ENCODE measurements around the gene SMS.
A peak's percentile ranks its signal among the peaks of the same experiment; 100 is the strongest.

The SMS gene

GRCh38 chrX:21975812-21976211 is 35.3 kb downstream of the SMS start:
- DNase-seq (ENCODE audit: low read depth in 1 of 2, low spot score in 1 of 2): no peak

GRCh38 chrX:21978346-21978745 is 37.8 kb downstream of the SMS start:
- DNase-seq (ENCODE audit: low read depth in 1 of 2, low spot score in 1 of 2): no peak

- no peak for DNase-seq (ENCODE audit: low read depth in 1 of 2, low spot score in 1 of 2)
These were observed 41.8 kb downstream of the SMS start for GRCh38 chrX:21982311-21982710.

GRCh38 chrX:21985332-21985777 is 44.8 kb downstream of the SMS start:
- DNase-seq (ENCODE audit: low read depth in 1 of 2, low spot score in 1 of 2): peak; percentile 6 to 38

- no peak for DNase-seq (ENCODE audit: low read depth in 1 of 2, low spot score in 1 of 2)
These were observed 46.1 kb downstream of the SMS start for GRCh38 chrX:21986596-21986995.

GRCh38 chrX:21989384-21989783 is 48.9 kb downstream of the SMS start:
- no peak for DNase-seq (ENCODE audit: low read depth in 1 of 2, low spot score in 1 of 2)

GRCh38 chrX:21990832-21991231 is 50.3 kb downstream of the SMS start:
- no peak for DNase-seq (ENCODE audit: low read depth in 1 of 2, low spot score in 1 of 2)

GRCh38 chrX:21991504-21991903 is 51.0 kb downstream of the SMS start:
- DNase-seq (ENCODE audit: low read depth in 1 of 2, low spot score in 1 of 2): no peak

GRCh38 chrX:21993265-21993664 is 52.8 kb downstream of the SMS start:
- no peak for DNase-seq (ENCODE audit: low read depth in 1 of 2, low spot score in 1 of 2)

- DNase-seq (ENCODE audit: low read depth in 1 of 2, low spot score in 1 of 2): no peak
These were observed 56.5 kb downstream of the SMS start for GRCh38 chrX:21996872-21997455.

GRCh38 chrX:21998037-21998436 is 57.5 kb downstream of the SMS start:
- DNase-seq (ENCODE audit: low read depth in 1 of 2, low spot score in 1 of 2): no peak

GRCh38 chrX:22004866-22005265 is 64.4 kb downstream of the SMS start:
- no peak for DNase-seq (ENCODE audit: low read depth in 1 of 2, low spot score in 1 of 2)

GRCh38 chrX:22012051-22012450 is 71.5 kb downstream of the SMS start:
- DNase-seq (ENCODE audit: low read depth in 1 of 2, low spot score in 1 of 2): no peak

GRCh38 chrX:22012931-22013330 is 72.4 kb downstream of the SMS start:
- no peak for DNase-seq (ENCODE audit: low read depth in 1 of 2, low spot score in 1 of 2)

GRCh38 chrX:22015139-22015750 is 74.7 kb downstream of the SMS start:
- no peak for DNase-seq (ENCODE audit: low read depth in 1 of 2, low spot score in 1 of 2)

- no peak for DNase-seq (ENCODE audit: low read depth in 1 of 2, low spot score in 1 of 2)
These were observed 81.3 kb downstream of the SMS start for GRCh38 chrX:22021751-22022324.

- DNase-seq (ENCODE audit: low read depth in 1 of 2, low spot score in 1 of 2): no peak
These were observed 84.1 kb downstream of the SMS start for GRCh38 chrX:22024577-22024976.

- DNase-seq (ENCODE audit: low read depth in 1 of 2, low spot score in 1 of 2): no peak
These were observed 85.2 kb downstream of the SMS start for GRCh38 chrX:22025751-22026150.

GRCh38 chrX:22026731-22027130 is 86.2 kb downstream of the SMS start:
- no peak for DNase-seq (ENCODE audit: low read depth in 1 of 2, low spot score in 1 of 2)

GRCh38 chrX:22032084-22032483 is 91.6 kb downstream of the SMS start, which contains the start of gene PHEX:
PHEX (plus strand) TSS chrX:22032325; CDS start chrX:22033006, 681 bp downstream.
- DNase-seq (ENCODE audit: low read depth in 1 of 2, low spot score in 1 of 2): no peak

GRCh38 chrX:22032506-22032905 is 92.0 kb downstream of the SMS start:
- DNase-seq (ENCODE audit: low read depth in 1 of 2, low spot score in 1 of 2): no peak

GRCh38 chrX:22033818-22034217 is 93.3 kb downstream of the SMS start:
- DNase-seq (ENCODE audit: low read depth in 1 of 2, low spot score in 1 of 2): no peak

GRCh38 chrX:22035236-22035635 is 94.7 kb downstream of the SMS start:
- DNase-seq (ENCODE audit: low read depth in 1 of 2, low spot score in 1 of 2): no peak

Measured in activated T-helper 1 cell treated with anti-CD3 and anti-CD28 coated beads, Interleukin-2, amount 50 U/mL, for 16 hours (primary cell).